Cardiac muscle cell (in vitro differentiated cells and primary cell): ENCODE measurements around the gene PDE8A. TPM values are rescaled to one million over a fixed set of nuclear protein-coding genes. Genes with fewer than 3 reads are reported as not detected.
A peak's percentile ranks its signal among the peaks of the same experiment; 100 is the strongest.

Source experiments
- DNase-seq, 2 donors: peaks; one replicate each; pipeline versions ENCODE4 v3.0.0 to v3.0.0-alpha.2; 2010 to 2017; ENCODE audit warnings: low read depth in 1 of 2, low spot score in 1 of 2
- H3K27ac ChIP-seq: fragments of 200-600 bp; sonication (generic); 2 replicates; pipeline ENCODE4 v1.5.1; 2016
- H3K27me3 ChIP-seq: fragments of 200-600 bp; sonication (generic); 2 replicates; pipeline ENCODE4 v1.6.0; 2016; ENCODE audit warnings: control low read depth
- H3K36me3 ChIP-seq: fragments of 200-600 bp; sonication (generic); 2 replicates; pipeline ENCODE4 v1.5.1; 2016; ENCODE audit warnings: control low read depth
- H3K4me1 ChIP-seq: fragments of 200-600 bp; sonication (generic); 2 replicates; pipeline ENCODE4 v1.8.1; 2017; ENCODE audit warnings: low read depth, mild to moderate bottlenecking, mixed run types
- H3K4me3 ChIP-seq: fragments of 200-600 bp; sonication (generic); 2 replicates; pipeline ENCODE4 v1.5.1; 2016; ENCODE audit warnings: mild to moderate bottlenecking
- H3K9me3 ChIP-seq: fragments of 200-600 bp; sonication (generic); 2 replicates; pipeline ENCODE4 v1.5.1; 2017; ENCODE audit warnings: low read depth, mild to moderate bottlenecking, control low read depth
- polyA plus RNA-seq: library from polyadenylated mRNA; unstranded; fragments of >200 nt; fragmentation: Nextera tagmentation; extraction: Ambion mirVana; gene quantifications from 2 replicates; pipeline ENCODE4 v1.2.1, GENCODE V29; 2016
- total RNA-seq: library from RNA; depleted of rRNA; stranded (reverse); fragments of >200 nt; gene quantifications from 2 replicates; pipeline ENCODE4 v1.2.3, GENCODE V29; 2016
- TF ChIP-seq, protein P1 (sequence below): IDR thresholded peaks from 2 replicates; pipeline ENCODE4 v1.5.1; 2012; ENCODE audit warnings: low read depth, mild to moderate bottlenecking, low read length

Gene PDE8A
- total and polyA plus RNA-seq, 2 experiments from 2014 or later = 10.2 to 26.8 TPM

DNA sequence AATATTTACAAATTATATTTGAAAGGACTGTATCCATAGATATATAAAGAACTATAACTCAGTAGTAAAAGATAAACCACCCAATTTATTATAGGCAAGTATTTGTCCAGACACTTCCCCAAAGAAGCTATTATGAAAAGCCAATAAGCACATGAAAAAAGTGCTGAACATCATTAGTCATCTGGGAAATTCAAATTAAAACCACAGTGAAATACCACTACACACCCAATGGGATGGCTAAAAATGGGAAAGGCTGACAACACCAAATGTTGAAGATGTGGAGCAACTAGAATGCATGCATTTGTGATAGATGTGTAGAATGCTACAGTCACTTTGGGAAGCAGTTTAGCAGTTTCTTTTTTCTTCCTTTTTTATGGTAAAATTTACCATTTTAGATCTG, 147.0 kb downstream of the PDE8A start:
- Histone ChIP-seq H3K27me3 (no peaks in the 10 kb centered on the region), H3K4me3 (no peak overlapping the region), H3K9me3 (no peaks in the 10 kb centered on the region), H3K27ac (no peak overlapping the region), H3K4me1 (no peaks in the 10 kb centered on the region), H3K36me3 (peaks cover 3% of the 10 kb centered on the region)
- TF ChIP-seq, protein P1, sequence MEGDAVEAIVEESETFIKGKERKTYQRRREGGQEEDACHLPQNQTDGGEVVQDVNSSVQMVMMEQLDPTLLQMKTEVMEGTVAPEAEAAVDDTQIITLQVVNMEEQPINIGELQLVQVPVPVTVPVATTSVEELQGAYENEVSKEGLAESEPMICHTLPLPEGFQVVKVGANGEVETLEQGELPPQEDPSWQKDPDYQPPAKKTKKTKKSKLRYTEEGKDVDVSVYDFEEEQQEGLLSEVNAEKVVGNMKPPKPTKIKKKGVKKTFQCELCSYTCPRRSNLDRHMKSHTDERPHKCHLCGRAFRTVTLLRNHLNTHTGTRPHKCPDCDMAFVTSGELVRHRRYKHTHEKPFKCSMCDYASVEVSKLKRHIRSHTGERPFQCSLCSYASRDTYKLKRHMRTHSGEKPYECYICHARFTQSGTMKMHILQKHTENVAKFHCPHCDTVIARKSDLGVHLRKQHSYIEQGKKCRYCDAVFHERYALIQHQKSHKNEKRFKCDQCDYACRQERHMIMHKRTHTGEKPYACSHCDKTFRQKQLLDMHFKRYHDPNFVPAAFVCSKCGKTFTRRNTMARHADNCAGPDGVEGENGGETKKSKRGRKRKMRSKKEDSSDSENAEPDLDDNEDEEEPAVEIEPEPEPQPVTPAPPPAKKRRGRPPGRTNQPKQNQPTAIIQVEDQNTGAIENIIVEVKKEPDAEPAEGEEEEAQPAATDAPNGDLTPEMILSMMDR = no peak
- DNase-seq = no peak

DNA sequence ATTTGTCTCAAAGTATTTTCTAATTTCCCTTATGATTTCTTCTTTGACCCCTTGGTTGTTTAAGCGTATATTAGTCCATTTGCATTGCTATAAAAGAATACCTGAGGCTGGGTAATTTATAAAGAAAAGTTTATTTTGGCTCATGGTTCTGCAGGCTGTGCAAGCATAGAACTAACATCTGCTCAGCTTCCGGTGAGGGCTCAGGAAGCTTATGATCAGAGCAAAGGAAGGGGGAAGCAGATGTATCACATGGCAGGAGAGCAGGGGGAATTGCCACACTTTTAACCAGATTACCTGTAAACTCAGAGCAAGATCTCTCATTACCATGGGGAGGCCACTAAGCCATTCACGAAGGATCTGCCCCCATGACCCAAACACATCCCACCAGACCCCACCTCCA, 148.2 kb downstream of the PDE8A start:
- Histone ChIP-seq H3K4me3 (no peak overlapping the region), H3K36me3 (peaks cover 3% of the 10 kb centered on the region), H3K27ac (no peak overlapping the region), H3K4me1 (no peaks in the 10 kb centered on the region), H3K9me3 (no peaks in the 10 kb centered on the region), H3K27me3 (no peaks in the 10 kb centered on the region)
- TF ChIP-seq, protein P1 = no peak
- no peak for DNase-seq

DNA sequence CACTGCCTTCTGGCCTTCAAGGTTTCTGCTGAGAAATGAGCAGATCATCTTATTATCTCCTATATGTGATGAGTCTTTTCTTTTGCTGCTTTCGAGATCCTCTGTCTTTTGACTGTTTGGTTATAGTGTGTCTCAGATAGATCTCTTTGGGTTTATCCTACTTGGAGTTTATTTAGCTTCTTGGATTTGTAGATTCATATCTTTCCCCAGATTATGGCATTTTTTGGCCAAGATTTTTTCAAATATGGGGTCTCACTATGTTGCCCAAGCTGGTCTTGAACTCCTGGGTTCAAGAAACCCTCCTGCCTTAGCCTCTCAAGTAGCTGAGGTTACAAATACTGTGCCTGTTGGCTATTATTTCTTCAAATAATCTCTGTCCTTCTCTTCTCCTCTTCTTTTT, 150.3 kb downstream of the PDE8A start:
- TF ChIP-seq, protein P1 = no peak
- Histone ChIP-seq H3K4me1 (peaks cover 2% of the 10 kb centered on the region), H3K36me3 (peaks cover 3% of the 10 kb centered on the region), H3K4me3 (no peak overlapping the region), H3K27ac (no peak overlapping the region), H3K9me3 (no peaks in the 10 kb centered on the region), H3K27me3 (no peaks in the 10 kb centered on the region)
- DNase-seq = no peak

DNA sequence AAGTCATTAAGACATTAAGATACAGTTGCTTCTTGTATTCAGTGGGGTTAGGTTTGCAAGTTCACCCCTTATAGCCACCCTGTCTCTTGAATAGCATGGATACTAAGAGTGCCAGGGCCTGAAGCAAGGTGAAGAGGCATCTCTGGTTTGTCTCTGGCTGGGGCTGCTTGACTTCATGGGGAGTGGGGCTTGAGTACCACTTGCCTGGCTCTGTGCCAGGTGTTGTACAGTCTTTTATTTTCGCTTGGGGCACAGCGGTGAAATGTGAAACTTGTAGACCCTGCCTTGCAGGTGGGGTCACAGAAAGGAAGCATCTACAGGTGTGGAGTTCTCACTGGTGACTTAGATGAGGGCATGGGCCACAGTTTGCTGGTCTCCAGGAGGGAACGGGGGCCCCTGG, 152.1 kb downstream of the PDE8A start:
- no peak for DNase-seq
- peaks cover 8% of the 10 kb centered on the region for H3K4me1 ChIP-seq
- no peaks in the 10 kb centered on the region for H3K9me3 ChIP-seq
- H3K27me3 ChIP-seq = no peaks in the 10 kb centered on the region
- no peaks in the 10 kb centered on the region for H3K36me3 ChIP-seq
- TF ChIP-seq, protein P1 = no peak
- H3K27ac ChIP-seq = no peak overlapping the region
- H3K4me3 ChIP-seq = no peak overlapping the region

DNA sequence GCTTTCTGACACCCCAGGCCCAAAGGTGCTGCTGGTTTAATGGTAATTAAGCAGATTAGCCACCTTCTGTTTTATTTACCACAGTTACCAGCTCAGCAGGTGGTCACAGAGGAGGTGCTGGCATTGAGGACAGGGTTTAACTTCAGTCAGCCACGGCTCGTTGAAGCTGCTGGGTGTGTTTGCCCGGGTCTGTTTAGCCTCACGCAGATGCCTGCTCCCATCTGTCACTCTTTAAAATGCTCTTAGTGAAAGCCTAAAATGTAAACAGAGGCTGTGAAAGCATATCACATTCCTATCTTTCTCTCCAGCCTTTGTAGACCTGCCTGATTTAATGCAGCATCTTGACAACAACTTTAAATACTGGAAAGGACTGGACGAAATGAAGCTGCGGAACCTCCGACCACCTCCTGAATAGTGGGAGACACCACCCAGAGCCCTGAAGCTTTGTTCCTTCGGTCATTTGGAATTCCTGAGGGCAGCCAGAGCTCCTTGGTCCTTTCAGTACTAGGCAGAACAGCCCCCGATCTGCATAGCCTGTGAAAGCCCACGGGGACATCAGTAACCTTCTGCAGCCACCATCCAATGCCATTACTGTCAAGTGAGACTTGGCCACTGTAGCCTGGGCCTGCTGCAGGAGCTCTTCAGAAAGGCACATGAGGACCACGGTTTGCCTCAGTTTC, 156.0 kb downstream of the PDE8A start:
- Histone ChIP-seq H3K27me3 (no peaks in the 10 kb centered on the region), H3K9me3 (no peaks in the 10 kb centered on the region), H3K27ac (peak overlapping the region; percentile 40), H3K4me1 (peaks cover 8% of the 10 kb centered on the region), H3K4me3 (no peak overlapping the region), H3K36me3 (no peaks in the 10 kb centered on the region)
- TF ChIP-seq, protein P1 = no peak
- peak in 1 of 2 donors; percentile 42 for DNase-seq

DNA sequence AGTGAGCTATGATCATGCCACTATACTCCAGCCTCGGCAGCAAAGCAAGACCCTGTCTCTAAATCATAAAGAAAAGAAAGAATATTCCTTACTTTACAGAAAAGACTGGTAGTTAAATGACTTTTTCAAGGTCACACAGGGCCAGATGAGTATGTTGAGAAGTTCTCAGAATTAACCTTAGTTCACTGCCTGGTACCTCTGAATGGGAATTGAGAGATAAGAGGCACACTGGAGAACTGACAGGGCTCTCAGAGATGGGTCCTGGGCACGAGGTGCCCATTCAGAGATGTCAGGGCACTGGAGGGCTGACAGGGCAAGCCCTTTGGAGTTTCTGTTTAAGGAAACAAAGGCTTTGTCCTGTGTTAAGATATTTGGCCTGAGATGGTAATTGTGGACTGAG, 157.7 kb downstream of the PDE8A start:
- Histone ChIP-seq H3K9me3 (no peaks in the 10 kb centered on the region), H3K4me3 (no peak overlapping the region), H3K27ac (no peak overlapping the region), H3K4me1 (peaks cover 8% of the 10 kb centered on the region), H3K27me3 (no peaks in the 10 kb centered on the region), H3K36me3 (no peaks in the 10 kb centered on the region)
- TF ChIP-seq, protein P1 = no peak
- DNase-seq = no peak
